ENCODE data around the gene NUP42.

- no peak for TF ChIP-seq CTCF (IDR thresholded peaks at IDR 0.05)
- no peak for TF ChIP-seq POLR2A (IDR thresholded peaks at IDR 0.05)
Observed at GRCh38 chr7:23205909-23206767, 24.3 kb downstream of the NUP42 start.

Data from lower leg skin (tissue), 3 donors.